ENCODE measurements around the gene ITGA1.

Gene ITGA1

GRCh38 chr5:52998552-52999313, 211.0 kb downstream of the ITGA1 start:
- H3K9me3 Mint-ChIP-seq, result no peaks in the 10 kb centered on the region
- peaks cover 9% of the 10 kb centered on the region for H3K27me3 Mint-ChIP-seq
- DNase-seq (ENCODE audit: low spot score in 2 of 2) (no peak), ATAC-seq (ENCODE audit: low read depth) (no peak)
- no peaks in the 10 kb centered on the region for H3K36me3 Mint-ChIP-seq
- H3K27ac Mint-ChIP-seq, result no peak overlapping the region
- no peaks in the 10 kb centered on the region for H3K4me1 Mint-ChIP-seq
- H3K4me3 Mint-ChIP-seq, result no peak overlapping the region

DNA sequence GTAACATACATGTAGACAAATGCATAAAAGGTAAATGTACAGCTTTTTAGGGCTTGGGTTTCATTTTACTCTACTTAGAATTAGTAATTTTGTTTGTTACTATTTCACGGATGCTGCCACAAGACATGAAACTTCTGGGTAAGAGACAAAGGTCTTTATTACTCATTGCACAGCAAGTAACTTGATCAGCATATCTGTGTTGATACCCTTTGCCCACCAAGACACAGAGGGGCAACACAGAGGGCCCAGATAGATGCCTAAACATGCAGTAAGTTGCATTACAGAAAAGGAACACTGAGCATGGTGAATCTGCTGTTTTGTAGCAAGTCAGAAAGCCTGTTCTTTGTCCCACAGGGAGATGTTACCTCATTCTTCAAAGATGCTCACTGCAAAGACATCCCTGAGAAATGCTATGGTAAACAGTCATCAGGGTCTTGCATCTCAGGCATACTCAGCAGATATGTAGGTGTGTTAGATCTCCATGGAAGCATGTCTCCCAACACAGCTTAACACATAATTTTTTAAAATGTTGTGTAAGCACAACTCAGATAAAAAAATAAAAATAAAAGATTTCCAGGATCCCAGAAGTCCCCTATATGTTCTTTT, 211.7 kb downstream of the ITGA1 start:
- DNase-seq (ENCODE audit: low spot score in 2 of 2) (no peak), ATAC-seq (ENCODE audit: low read depth) (no peak)
- Mint-ChIP-seq H3K9me3 (no peaks in the 10 kb centered on the region), H3K27me3 (peaks cover 11% of the 10 kb centered on the region), H3K36me3 (no peaks in the 10 kb centered on the region), H3K4me1 (no peaks in the 10 kb centered on the region), H3K27ac (no peak overlapping the region), H3K4me3 (no peak overlapping the region)

DNA sequence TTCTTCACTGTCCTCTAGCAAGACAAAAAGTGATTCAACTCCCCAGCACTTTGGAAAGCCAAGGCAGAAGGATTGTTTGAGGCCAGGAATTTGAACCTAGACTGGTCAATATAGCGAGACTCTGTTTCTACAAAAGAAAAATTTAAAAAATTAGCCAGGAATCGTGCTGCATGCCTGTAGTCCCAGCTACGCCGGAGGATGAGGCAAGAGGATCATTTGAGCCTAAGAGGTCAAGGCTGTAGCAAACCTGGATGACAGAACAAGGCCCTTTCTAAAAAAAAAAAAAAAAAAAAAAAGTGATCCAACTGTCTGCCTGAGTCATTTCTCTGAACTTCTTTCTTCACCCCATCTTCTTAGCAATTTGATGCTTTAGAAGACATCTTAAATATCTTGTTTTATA, 213.8 kb downstream of the ITGA1 start:
- H3K27ac Mint-ChIP-seq, result no peak overlapping the region
- H3K27me3 Mint-ChIP-seq, result peaks cover 11% of the 10 kb centered on the region
- no peaks in the 10 kb centered on the region for H3K4me1 Mint-ChIP-seq
- no peak for ATAC-seq (ENCODE audit: low read depth)
- no peak for DNase-seq (ENCODE audit: low spot score in 2 of 2)
- H3K4me3 Mint-ChIP-seq, result no peak overlapping the region
- H3K9me3 Mint-ChIP-seq, result no peaks in the 10 kb centered on the region
- no peaks in the 10 kb centered on the region for H3K36me3 Mint-ChIP-seq

DNA sequence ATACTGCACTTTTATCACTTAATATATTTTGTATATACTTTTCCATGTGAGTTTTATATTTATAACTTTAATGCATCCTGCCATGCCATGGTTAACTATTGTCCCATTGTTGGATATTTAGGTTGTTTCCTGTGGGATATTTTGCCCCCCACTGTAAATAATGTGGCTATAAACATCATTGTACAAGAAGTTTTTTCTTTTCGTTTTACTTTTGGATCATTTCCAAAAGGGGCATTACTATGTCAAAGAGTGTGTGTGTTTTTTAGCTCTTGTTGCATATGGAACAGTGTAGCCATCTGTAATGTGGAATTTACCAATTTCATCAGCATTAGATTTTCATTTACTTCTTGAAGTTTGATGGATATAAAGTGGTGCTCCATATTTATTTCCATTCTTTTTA, 214.8 kb downstream of the ITGA1 start:
- no peak overlapping the region for H3K4me3 Mint-ChIP-seq
- DNase-seq (ENCODE audit: low spot score in 2 of 2) (no peak), ATAC-seq (ENCODE audit: low read depth) (no peak)
- H3K36me3 Mint-ChIP-seq, result no peaks in the 10 kb centered on the region
- H3K4me1 Mint-ChIP-seq, result no peaks in the 10 kb centered on the region
- H3K9me3 Mint-ChIP-seq, result no peaks in the 10 kb centered on the region
- no peak overlapping the region for H3K27ac Mint-ChIP-seq
- peaks cover 11% of the 10 kb centered on the region for H3K27me3 Mint-ChIP-seq

DNA sequence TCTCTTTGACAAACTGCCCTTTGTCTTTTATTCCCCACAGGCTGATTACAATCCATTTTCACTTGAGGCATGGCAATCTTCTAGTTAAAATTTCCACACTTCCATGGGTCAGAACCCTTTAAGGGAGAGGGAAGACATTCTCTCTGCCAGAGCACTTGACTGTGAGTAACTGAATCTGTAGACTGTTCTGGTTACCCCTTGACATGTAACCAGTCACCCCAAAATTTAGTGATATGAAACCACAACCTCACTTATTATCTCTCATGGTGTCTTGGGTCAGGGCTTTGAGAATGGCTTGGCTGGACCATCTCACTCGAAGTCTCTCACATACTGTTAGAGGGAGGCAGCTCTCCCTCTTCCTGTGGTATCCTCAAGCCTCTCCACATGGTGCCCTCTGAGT, 215.4 kb downstream of the ITGA1 start:
- Mint-ChIP-seq H3K27ac (no peak overlapping the region), H3K4me1 (no peaks in the 10 kb centered on the region), H3K4me3 (no peak overlapping the region), H3K36me3 (no peaks in the 10 kb centered on the region), H3K27me3 (peaks cover 11% of the 10 kb centered on the region), H3K9me3 (no peaks in the 10 kb centered on the region)
- no peak for ATAC-seq (ENCODE audit: low read depth)
- no peak for DNase-seq (ENCODE audit: low spot score in 2 of 2)

GRCh38 chr5:53006911-53007890, 219.5 kb downstream of the ITGA1 start:
- ATAC-seq (ENCODE audit: low read depth) (no peak), DNase-seq (ENCODE audit: low spot score in 2 of 2) (no peak)
- Mint-ChIP-seq H3K9me3 (no peaks in the 10 kb centered on the region), H3K4me3 (no peak overlapping the region), H3K27me3 (peaks cover 9% of the 10 kb centered on the region), H3K4me1 (no peaks in the 10 kb centered on the region), H3K27ac (no peak overlapping the region), H3K36me3 (no peaks in the 10 kb centered on the region)

DNA sequence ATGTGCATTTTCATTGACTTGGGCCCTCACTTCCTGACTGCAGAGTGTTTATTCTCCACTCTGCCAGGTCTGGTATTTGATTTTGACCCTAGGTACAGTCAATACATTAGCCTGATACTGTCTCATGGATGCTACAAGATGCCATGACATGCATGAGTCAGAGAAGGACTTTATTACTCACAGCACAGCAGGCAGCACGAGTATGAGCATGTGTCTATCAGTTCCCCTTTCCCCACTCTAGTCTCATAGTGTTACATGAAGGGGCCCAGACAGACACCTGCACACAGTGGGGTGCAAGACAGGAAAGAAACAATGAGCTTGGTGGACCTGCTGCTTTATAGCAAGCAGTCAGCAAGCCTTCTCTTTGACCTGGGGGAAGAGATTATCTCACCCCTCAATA, 221.0 kb downstream of the ITGA1 start:
- Mint-ChIP-seq H3K27me3 (peaks cover 2% of the 10 kb centered on the region), H3K36me3 (no peaks in the 10 kb centered on the region), H3K4me1 (no peaks in the 10 kb centered on the region), H3K9me3 (no peaks in the 10 kb centered on the region), H3K27ac (no peak overlapping the region), H3K4me3 (no peak overlapping the region)
- peak; percentile 24 for ATAC-seq (ENCODE audit: low read depth)
- DNase-seq (ENCODE audit: low spot score in 2 of 2), result no peak

All from memory B cell (primary cell).